CD4-positive, alpha-beta T cell (primary cell): ENCODE measurements around the gene DNAJC22. TPM values are rescaled to one million over a fixed set of nuclear protein-coding genes. Genes with fewer than 3 reads are reported as not detected.
A peak's percentile ranks its signal among the peaks of the same experiment; 100 is the strongest.

ENCODE experiments used
- ATAC-seq: fragments of 200-7000 bp; cut with Tn5 transposase; one replicate; pipeline ENCODE4 v1.10.0; 2022; ENCODE audit warnings: mild to moderate bottlenecking; ENCODE audit not compliant: poor library complexity
- CTCF ChIA-PET: fragments of 350-600 bp; sonication (Branson Sonifier 250); formaldehyde crosslinking; loops from one replicate; lab custom pipeline; 2021; ENCODE audit warnings: antibody characterized with exemption, inconsistent platforms; lab: Charles Lee
- POLR2A ChIA-PET: fragments of 350-600 bp; sonication (Branson Sonifier 250); formaldehyde crosslinking; loops from one replicate; lab custom pipeline; 2021; ENCODE audit warnings: antibody characterized with exemption, inconsistent platforms; lab: Charles Lee
- DNase-seq, 14 experiments: peaks; one replicate each; pipeline ENCODE4 v3.0.0-alpha.2; 2013 to 2020; ENCODE audit warnings: mixed read lengths in 2 of 14
- H3K27ac ChIP-seq, 2 donors: one replicate each; pipeline versions ENCODE4 v1.5.1 to v1.7.0; 2013; ENCODE audit warnings: low read length in 2 of 2, low read depth in 1 of 2, mild to moderate bottlenecking in 1 of 2
- H3K27me3 ChIP-seq, 2 experiments: 1 replicate in 1 of 2; 2 replicates in 1 of 2; pipeline versions ENCODE4 v1.6.1 to v1.7.0; 2013; ENCODE audit warnings: low read length in 2 of 2, control low read depth in 1 of 2, mild to moderate bottlenecking in 1 of 2, moderate library complexity in 1 of 2; ENCODE audit not compliant: insufficient read depth in 2 of 2, control insufficient read depth in 1 of 2
- H3K36me3 ChIP-seq: one replicate; pipeline ENCODE4 v1.6.1; 2013; ENCODE audit warnings: low read length, control low read depth; ENCODE audit not compliant: insufficient read depth
- H3K4me1 ChIP-seq: one replicate; pipeline ENCODE4 v1.6.1; 2013; ENCODE audit warnings: low read length, control low read depth; ENCODE audit not compliant: insufficient read depth
- H3K4me3 ChIP-seq: one replicate; pipeline ENCODE4 v1.5.1; 2013; ENCODE audit warnings: mild to moderate bottlenecking, low read length, moderate library complexity
- H3K9me3 ChIP-seq, 2 experiments: 1 replicate in 1 of 2; 2 replicates in 1 of 2; pipeline versions ENCODE4 v1.6.1 to v1.7.0; 2013; ENCODE audit warnings: low read length in 2 of 2, mild to moderate bottlenecking in 2 of 2, control low read depth in 1 of 2, moderate library complexity in 1 of 2; ENCODE audit not compliant: control insufficient read depth in 1 of 2, insufficient read depth in 1 of 2
- H3K27ac Mint-ChIP-seq: one replicate; pipeline ENCODE4 v1.8.0; 2020; ENCODE audit warnings: mixed read lengths
- H3K27me3 Mint-ChIP-seq: one replicate; pipeline ENCODE4 v1.8.0; 2021; ENCODE audit warnings: mixed read lengths
- H3K36me3 Mint-ChIP-seq: one replicate; pipeline ENCODE4 v1.8.0; 2021; ENCODE audit warnings: low read depth, mixed read lengths
- H3K4me1 Mint-ChIP-seq: one replicate; pipeline ENCODE4 v1.8.0; 2021; ENCODE audit warnings: low read depth, mixed read lengths
- H3K4me3 Mint-ChIP-seq: one replicate; pipeline ENCODE4 v1.8.0; 2020; ENCODE audit warnings: mild to moderate bottlenecking, mixed read lengths
- H3K9me3 Mint-ChIP-seq: one replicate; pipeline ENCODE4 v1.8.0; 2020; ENCODE audit warnings: mixed read lengths
- intact Hi-C, 2 experiments: fragments of 100-400 bp; cut with DNase I in 1 of 2; cut with micrococcal nuclease in 1 of 2; formaldehyde crosslinking; loops; one replicate each; pipeline versions ENCODE4 v1.15.1 to v1.9.0; 2023 to 2025; cut with DNase I, micrococcal nuclease
- total RNA-seq, 174 experiments: library from RNA in 2 of 174; stranded (reverse) in 2 of 174; gene quantifications; one replicate each; pipeline ENCODE4 v1.2.3 and lab custom pipeline; 2021 to 2026
- TF ChIP-seq, protein P1 (sequence below): fragments of 200-600 bp; IDR thresholded peaks from one replicate; pipeline ENCODE4 v1.8.0; 2022; ENCODE audit warnings: antibody characterized with exemption, mild to moderate bottlenecking

DNAJC22 gene
- total RNA-seq, 2 experiments from 2014 or later: not detected

DNA sequence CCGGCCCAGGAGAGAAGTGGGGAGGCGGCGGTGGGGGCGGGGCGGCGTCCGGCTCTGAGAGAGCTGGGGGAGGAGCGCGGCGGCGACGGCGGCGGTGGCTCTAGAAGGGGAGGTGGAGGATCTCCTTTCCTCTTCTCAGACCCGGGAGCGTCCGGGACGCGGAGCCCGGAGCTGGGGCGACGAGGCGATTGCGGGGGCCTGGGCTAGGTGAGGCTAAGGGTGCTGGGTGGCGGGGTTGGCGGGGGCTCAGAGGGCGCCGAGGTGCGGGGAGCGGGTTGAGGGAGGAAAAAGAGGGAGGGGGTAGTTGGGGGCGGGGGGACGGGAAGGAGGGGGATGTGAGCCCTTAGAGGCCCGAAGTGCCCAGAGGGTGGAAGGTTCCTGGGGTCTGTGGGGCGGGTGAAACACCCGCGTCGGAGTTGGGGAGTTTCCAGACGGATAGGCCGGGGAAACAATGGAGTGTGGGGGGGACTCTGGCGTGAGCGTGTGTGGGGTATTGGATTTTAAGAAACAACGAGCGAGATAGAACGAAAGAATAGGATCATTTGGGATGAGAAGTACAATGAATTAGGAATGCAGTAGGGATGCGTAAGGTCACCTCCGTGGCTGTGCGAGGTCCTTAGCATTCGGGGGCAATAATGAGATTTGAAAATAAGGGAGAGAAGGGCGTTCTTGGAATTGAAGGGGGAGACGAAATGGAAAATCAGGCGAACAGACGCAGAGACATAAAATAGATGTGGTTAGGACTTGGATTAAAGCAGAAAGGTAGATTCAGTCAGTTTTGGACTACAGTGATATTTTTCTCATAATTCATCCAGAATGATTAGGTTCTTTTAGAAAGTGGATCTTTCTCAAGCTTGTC is 20.9 kb downstream of the DNAJC22 start, which contains the start of gene SPATS2:
Gene SPATS2 (plus strand): TSS at position 82 of the 859 bp plus-strand sequence. CDS start 93,551 bp downstream, outside the sequence.
- Histone ChIP-seq H3K9me3 (no peaks in the 10 kb centered on the region), H3K4me1 (peaks cover 15% of the 10 kb centered on the region), H3K27me3 (no peaks in the 10 kb centered on the region), H3K36me3 (no peaks in the 10 kb centered on the region), H3K27ac (peak within 1 kb of the TSS; percentile 66 to 70), H3K4me3 (peak within 1 kb of the TSS; percentile 88)
- intact Hi-C loops: loop anchor here in 1 of 2 experiments (10.0 kb wide), 1 partner anchor 337 kb away; the partner anchor contains the start of gene FMNL3
- no peaks in the 10 kb centered on the region for H3K27me3 Mint-ChIP-seq
- DNase-seq (peak in 4 of 14 experiments; percentile 5 to 61 (median 44)), ATAC-seq (no peak)
- H3K27ac Mint-ChIP-seq: peak within 1 kb of the TSS; percentile 76
- H3K9me3 Mint-ChIP-seq: no peaks in the 10 kb centered on the region
- peaks cover 30% of the 10 kb centered on the region for H3K4me1 Mint-ChIP-seq
- TF ChIP-seq, protein P1, sequence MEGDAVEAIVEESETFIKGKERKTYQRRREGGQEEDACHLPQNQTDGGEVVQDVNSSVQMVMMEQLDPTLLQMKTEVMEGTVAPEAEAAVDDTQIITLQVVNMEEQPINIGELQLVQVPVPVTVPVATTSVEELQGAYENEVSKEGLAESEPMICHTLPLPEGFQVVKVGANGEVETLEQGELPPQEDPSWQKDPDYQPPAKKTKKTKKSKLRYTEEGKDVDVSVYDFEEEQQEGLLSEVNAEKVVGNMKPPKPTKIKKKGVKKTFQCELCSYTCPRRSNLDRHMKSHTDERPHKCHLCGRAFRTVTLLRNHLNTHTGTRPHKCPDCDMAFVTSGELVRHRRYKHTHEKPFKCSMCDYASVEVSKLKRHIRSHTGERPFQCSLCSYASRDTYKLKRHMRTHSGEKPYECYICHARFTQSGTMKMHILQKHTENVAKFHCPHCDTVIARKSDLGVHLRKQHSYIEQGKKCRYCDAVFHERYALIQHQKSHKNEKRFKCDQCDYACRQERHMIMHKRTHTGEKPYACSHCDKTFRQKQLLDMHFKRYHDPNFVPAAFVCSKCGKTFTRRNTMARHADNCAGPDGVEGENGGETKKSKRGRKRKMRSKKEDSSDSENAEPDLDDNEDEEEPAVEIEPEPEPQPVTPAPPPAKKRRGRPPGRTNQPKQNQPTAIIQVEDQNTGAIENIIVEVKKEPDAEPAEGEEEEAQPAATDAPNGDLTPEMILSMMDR: no peak
- ChIA-PET POLR2A (interaction anchor here (0.6 to 2.2 kb wide), 33 partner anchors 8 to 1658 kb away, joined by 3 to 24 read pairs (median 5); partner anchors contain the start of genes BCDIN3D, DNAJC22, KCNH3 and MCRS1), CTCF (interaction anchor here (0.7 to 7.0 kb wide), 10 partner anchors 10 to 744 kb away, joined by 3 to 33 read pairs (median 6); partner anchors contain the start of genes COX14, DNAJC22, PRPF40B and TROAP)
- peak within 1 kb of the TSS; percentile 99 for H3K4me3 Mint-ChIP-seq
- peaks cover 9% of the 10 kb centered on the region for H3K36me3 Mint-ChIP-seq

DNA sequence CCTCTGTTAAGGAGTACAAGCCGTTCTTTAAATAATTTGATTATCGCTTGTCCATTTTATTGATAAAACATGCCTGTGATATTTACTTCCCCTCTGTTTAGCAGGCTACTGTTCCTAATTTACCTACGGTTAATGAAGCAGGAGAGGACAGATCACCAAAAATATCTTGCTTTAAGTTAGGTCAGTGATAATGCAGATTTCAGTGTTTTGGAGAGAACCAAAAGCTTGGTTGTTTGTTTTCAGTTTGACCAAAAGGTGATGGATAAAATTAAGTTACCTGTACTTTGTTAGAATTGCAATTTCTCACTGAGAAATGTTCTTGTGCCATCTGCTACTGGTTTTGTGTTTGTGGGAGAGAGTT is 21.5 kb downstream of the DNAJC22 start:
- ChIA-PET POLR2A (interaction anchor here (1.3 to 1.6 kb wide), 3 partner anchors 32 to 180 kb away, joined by 3 to 11 read pairs (median 4); partner anchors contain the start of gene TUBA1A), CTCF (interaction anchor here (0.7 to 7.0 kb wide), 2 partner anchors 21 to 1914 kb away, joined by 3 to 33 read pairs; partner anchors contain the start of gene DNAJC22)
- intact Hi-C loops: loop anchor here in 1 of 2 experiments (10.0 kb wide), 1 partner anchor 337 kb away; the partner anchor contains the start of gene FMNL3
- Histone ChIP-seq H3K27ac (no peak overlapping the region), H3K9me3 (no peaks in the 10 kb centered on the region), H3K27me3 (no peaks in the 10 kb centered on the region), H3K4me1 (peaks cover 15% of the 10 kb centered on the region), H3K36me3 (no peaks in the 10 kb centered on the region), H3K4me3 (peak overlapping the region; percentile 88)
- Mint-ChIP-seq H3K27me3 (no peaks in the 10 kb centered on the region), H3K36me3 (peaks cover 9% of the 10 kb centered on the region), H3K4me3 (peak overlapping the region; percentile 99), H3K9me3 (no peaks in the 10 kb centered on the region), H3K27ac (peak overlapping the region; percentile 76), H3K4me1 (peaks cover 30% of the 10 kb centered on the region)
- TF ChIP-seq, protein P1: no peak
- ATAC-seq (no peak), DNase-seq (no peak)

DNA sequence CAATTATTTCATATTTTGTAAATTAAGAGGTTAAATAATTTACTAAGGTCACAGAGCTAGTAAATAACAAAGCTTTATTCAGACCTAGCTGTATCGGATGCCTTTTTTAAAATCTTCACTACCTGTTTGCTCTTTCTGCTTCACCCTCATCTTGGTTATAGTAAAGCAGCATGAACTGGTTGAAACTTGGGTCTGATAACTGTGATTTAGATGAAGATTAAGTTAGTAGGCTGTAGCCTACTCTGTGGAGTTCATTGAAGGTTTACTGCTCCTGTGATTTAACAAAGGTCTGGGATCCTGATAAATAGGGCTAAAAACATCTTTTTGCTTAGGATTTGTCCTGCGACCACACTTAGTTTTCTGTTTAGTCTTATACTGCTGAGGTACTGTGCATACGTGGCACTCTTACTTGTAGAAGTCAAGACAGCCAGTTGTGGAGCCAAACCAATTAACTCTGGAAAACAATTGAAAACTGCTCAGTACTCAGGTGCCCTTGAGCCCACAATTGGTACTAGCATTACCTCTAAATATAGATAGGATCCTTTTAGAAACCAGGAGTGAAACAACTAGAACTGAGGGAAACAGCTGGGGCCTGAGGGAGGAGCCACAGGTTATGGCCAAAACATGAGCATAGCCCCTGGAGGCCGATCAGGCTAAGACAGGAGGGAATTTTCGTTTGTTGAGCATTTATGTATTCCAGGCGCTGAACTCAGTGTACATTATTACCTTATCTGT is 22.9 kb downstream of the DNAJC22 start:
- H3K36me3 ChIP-seq: no peaks in the 10 kb centered on the region
- H3K36me3 Mint-ChIP-seq: peaks cover 9% of the 10 kb centered on the region
- peak overlapping the region; percentile 71 for H3K4me3 Mint-ChIP-seq
- no peaks in the 10 kb centered on the region for H3K9me3 ChIP-seq
- intact Hi-C loops: loop anchor here in 1 of 2 experiments (10.0 kb wide), 1 partner anchor 335 kb away; the partner anchor contains the start of gene FMNL3
- H3K27ac ChIP-seq: no peak overlapping the region
- TF ChIP-seq, protein P1: no peak
- DNase-seq: peak in 3 of 14 experiments; percentile 17 to 61 (median 50)
- no peaks in the 10 kb centered on the region for H3K9me3 Mint-ChIP-seq
- H3K27ac Mint-ChIP-seq: peak overlapping the region; percentile 76
- ChIA-PET CTCF (interaction anchor here (1.3 to 7.0 kb wide), 3 partner anchors 22 to 144 kb away, joined by 3 to 33 read pairs (median 6); partner anchors contain the start of gene DNAJC22), POLR2A (interaction anchor here (1.2 to 1.3 kb wide), 2 partner anchors 20 to 106 kb away, joined by 3 to 5 read pairs; no protein-coding TSS in a partner anchor)
- H3K27me3 Mint-ChIP-seq: no peaks in the 10 kb centered on the region
- ATAC-seq: no peak
- peaks cover 15% of the 10 kb centered on the region for H3K4me1 ChIP-seq
- H3K4me3 ChIP-seq: no peak overlapping the region
- no peaks in the 10 kb centered on the region for H3K27me3 ChIP-seq
- H3K4me1 Mint-ChIP-seq: peaks cover 30% of the 10 kb centered on the region
